GM21528 (cell line): ENCODE results near the gene AGPAT1.

Experiments used
- ATAC-seq: cut with Tn5 transposase; IDR thresholded peaks from one replicate; pipeline ENCODE4 v1.9.1; 2021; ENCODE audit warnings: mild to moderate bottlenecking, moderate library complexity; ENCODE audit not compliant: unreplicated experiment, low FRiP score

Gene AGPAT1

GRCh38 chr6:32127409-32127716 lies 48.5 kb downstream of the AGPAT1 start:
- ATAC-seq: no peak

- ATAC-seq: no peak
Measured at GRCh38 chr6:32126880-32127279, 49.0 kb downstream of the AGPAT1 start.

- ATAC-seq: no peak
Measured at GRCh38 chr6:32123681-32124080, 52.2 kb downstream of the AGPAT1 start.

DNA sequence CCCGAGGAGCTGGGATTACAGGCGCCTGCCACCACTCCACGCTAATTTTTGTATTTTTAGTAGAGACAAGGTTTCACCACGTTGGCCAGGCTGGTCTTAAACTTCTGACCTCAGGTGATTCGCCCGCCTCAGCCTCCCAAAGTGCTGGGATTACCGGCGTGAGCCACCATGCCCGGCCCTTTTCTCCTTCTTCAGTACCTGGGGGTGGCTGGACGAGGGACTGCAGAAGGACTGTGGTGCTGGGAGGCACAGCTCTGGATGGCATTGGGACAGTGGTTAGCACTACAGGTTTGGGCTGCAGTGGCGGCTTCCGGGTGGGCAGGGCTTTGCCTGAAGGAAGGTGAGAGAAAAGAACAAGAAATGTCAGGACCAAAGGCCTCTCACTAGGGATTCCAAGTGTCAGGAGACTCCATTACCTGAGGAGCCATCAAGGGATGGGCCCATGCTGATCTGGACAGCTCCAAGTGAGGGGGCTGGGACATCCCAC lies 55.3 kb downstream of the AGPAT1 start:
- ATAC-seq: no peak

DNA sequence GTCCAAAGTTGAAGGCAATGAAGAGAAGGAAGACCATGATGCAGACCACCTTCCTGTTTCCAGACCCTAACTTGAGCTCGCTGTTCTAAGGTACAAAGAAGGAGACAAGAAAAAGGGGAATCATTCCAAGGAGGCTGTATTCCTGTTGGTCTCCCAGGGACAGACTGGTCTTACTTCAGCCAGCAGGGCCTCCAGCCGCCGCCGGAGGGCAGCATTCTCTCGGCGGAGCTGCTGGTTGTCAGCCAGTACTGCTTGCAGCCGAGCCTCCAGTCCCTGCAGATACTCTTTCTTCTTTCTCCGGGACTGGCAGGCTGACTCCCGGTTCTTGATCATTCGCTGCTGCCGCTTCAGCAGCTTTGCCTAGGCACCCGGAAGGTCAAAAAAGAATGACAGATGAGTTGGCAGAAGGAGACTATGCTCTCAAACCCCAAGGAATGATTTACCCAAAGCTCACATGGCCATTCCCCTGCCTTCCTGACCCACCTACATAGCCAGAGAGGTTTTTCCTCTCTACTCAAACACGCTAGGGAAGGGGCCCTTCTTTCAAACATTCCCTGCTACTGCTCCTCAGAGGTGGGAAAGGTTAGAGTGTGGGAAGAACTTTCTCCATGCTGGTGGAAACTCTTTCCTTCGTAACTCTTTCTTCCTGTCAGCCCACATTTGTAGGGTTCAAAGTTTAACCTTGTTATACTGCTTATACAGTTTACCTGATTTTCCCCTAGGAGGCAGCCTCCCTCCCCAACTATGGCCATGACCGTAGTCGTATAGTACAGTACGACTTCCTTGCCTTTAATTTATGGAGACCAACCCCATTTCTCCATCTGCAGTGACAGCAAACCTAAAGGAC lies 56.9 kb downstream of the AGPAT1 start:
- no peak for ATAC-seq
